HL-60/S4 treated with retinoic acid at 250 ng/mL for 4 days and 3 days (cell line): Measurements from ENCODE around the gene DNAJB5.
"Not testable (repeated sequence)": the region's sequence is repeated elsewhere in the genome, so short reads cannot be mapped to it uniquely, and the experiment has no call there.

ENCODE experiments used
- in situ Hi-C: fragments of 300-500 bp; cut with MboI; formaldehyde crosslinking; loops from 2 replicates; pipeline ENCODE4 v1.7.0; 2022; ENCODE audit warnings: low sequenced_read_pairs

The DNAJB5 gene

GRCh38 chr9:34998266-34998665 lies 8.7 kb downstream of the DNAJB5 start:
- in situ Hi-C loops, result no loop called here

GRCh38 chr9:34999576-34999975 lies 10.0 kb downstream of the DNAJB5 start:
- in situ Hi-C loops, result no loop called here

- in situ Hi-C loops, result no loop called here
These were observed 11.2 kb downstream of the DNAJB5 start for GRCh38 chr9:35000535-35001284.

- in situ Hi-C loops, result no loop called here
These were observed 11.7 kb downstream of the DNAJB5 start for GRCh38 chr9:35001285-35001677.

GRCh38 chr9:35001803-35002502 lies 12.4 kb downstream of the DNAJB5 start:
- in situ Hi-C loops, result no loop called here

GRCh38 chr9:35002623-35003022 lies 13.1 kb downstream of the DNAJB5 start:
- in situ Hi-C loops, result no loop called here

- in situ Hi-C loops, result not testable (repeated sequence)
These were observed 14.8 kb downstream of the DNAJB5 start for GRCh38 chr9:35004299-35004698.

GRCh38 chr9:35010351-35010958 lies 20.9 kb downstream of the DNAJB5 start:
- in situ Hi-C loops, result no loop called here

- in situ Hi-C loops, result no loop called here
These were observed 25.0 kb downstream of the DNAJB5 start for GRCh38 chr9:35014517-35014916.

GRCh38 chr9:35023443-35023842 lies 33.9 kb downstream of the DNAJB5 start:
- in situ Hi-C loops, result not testable (repeated sequence)

GRCh38 chr9:35026671-35027070 lies 37.1 kb downstream of the DNAJB5 start:
- in situ Hi-C loops, result no loop called here

GRCh38 chr9:35027374-35027773 lies 37.8 kb downstream of the DNAJB5 start:
- in situ Hi-C loops, result no loop called here

- in situ Hi-C loops, result no loop called here
These were observed 38.3 kb downstream of the DNAJB5 start for GRCh38 chr9:35027860-35028259.

GRCh38 chr9:35028341-35028740 lies 38.8 kb downstream of the DNAJB5 start:
- in situ Hi-C loops, result no loop called here

GRCh38 chr9:35029241-35029640 lies 39.7 kb downstream of the DNAJB5 start:
- in situ Hi-C loops, result no loop called here

GRCh38 chr9:35029852-35030251 lies 40.3 kb downstream of the DNAJB5 start:
- in situ Hi-C loops, result no loop called here

- in situ Hi-C loops, result no loop called here
These were observed 43.6 kb downstream of the DNAJB5 start for GRCh38 chr9:35033101-35033500.

GRCh38 chr9:35035851-35036701 lies 46.5 kb downstream of the DNAJB5 start:
- in situ Hi-C loops, result no loop called here

GRCh38 chr9:35042081-35042604 lies 52.6 kb downstream of the DNAJB5 start:
- in situ Hi-C loops, result no loop called here

- in situ Hi-C loops, result no loop called here
These were observed 53.5 kb downstream of the DNAJB5 start for GRCh38 chr9:35042891-35043545.
